ENCODE measurements around the gene FOXP1. TPM values are rescaled to one million over a fixed set of nuclear protein-coding genes. Genes with fewer than 3 reads are reported as not detected.

Gene FOXP1
- total and polyA plus RNA-seq, 2 of the 13 experiments (the other 11 are each of a cell fraction or from before 2014, with no cell fraction given) = 40.4 to 59.0 TPM

DNA sequence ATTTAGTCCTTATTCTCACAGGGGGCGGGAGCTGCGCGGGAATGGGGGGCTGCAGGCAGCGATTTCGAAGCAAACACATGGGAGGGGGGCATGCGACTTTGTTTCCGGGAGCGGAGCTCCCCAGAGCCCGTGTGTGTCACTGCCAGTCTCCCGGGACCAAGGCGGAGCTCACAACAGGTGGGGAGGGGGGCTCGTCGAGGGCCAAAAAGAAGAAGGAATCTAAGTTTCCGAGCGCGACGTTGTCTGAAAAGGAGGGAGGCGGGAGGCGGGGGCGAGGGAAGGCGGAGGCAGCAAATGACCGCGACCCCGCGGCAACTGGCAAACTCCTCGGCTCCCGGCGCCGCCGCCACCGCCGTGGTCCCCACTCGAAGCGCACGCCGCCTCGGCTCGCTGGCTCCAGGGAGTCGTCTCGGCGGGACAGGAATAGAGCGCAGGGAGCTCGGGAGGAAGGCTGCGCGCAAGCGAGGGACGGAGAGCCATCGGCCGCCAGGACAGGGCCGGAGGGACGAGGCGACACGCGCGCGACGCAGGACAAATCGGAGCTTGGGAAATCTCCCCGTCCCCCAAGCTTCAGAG is 1.4 kb downstream of the FOXP1 start (continued):
- TF ChIP-seq MAF1 (CRISPR knock-in tag; IDR thresholded peaks at IDR 0.05; ENCODE audit: borderline replicate concordance) = no peak
- no peak for TF ChIP-seq HDAC6 (IDR thresholded peaks at IDR 0.05; ENCODE audit: low read depth, low read length)
- TF ChIP-seq AKAP8 (CRISPR knock-in tag; IDR thresholded peaks at IDR 0.05) = 0 out of 2 replicates have a peak, but pooled peaks have one; percentile 19
- no peak for TF ChIP-seq ARID2 (CRISPR knock-in tag; IDR thresholded peaks at IDR 0.05; ENCODE audit: borderline replicate concordance)
- TF ChIP-seq KLF12 (CRISPR knock-in tag; IDR thresholded peaks at IDR 0.05; ENCODE audit: borderline replicate concordance) = no peak
- no peak; the same call in 1 of the 2 replicates for TF ChIP-seq ZNF563 (CRISPR knock-in tag; IDR thresholded peaks at IDR 0.05)
- TF ChIP-seq ZNF891 (CRISPR knock-in tag; IDR thresholded peaks at IDR 0.05) = peak; percentile 62; the same call in 1 of the 2 replicates
- TF ChIP-seq ASH2L (IDR thresholded peaks at IDR 0.05; ENCODE audit: insufficient read length, low read depth, low read length) = peak; percentile 59
- TF ChIP-seq KLF9 (CRISPR knock-in tag; IDR thresholded peaks at IDR 0.05; ENCODE audit: low read depth) = no peak
- no peak for TF ChIP-seq MIER2 (CRISPR knock-in tag; IDR thresholded peaks at IDR 0.05)
- TF ChIP-seq XRCC5 (optimal IDR thresholded peaks at IDR 0.05; ENCODE audit: low read length) = no peak
- no peak for TF ChIP-seq PAWR (CRISPR knock-in tag; IDR thresholded peaks at IDR 0.05; ENCODE audit: borderline replicate concordance)
- no peak; the same call in 1 of the 2 replicates for TF ChIP-seq ZNF225 (CRISPR knock-in tag; IDR thresholded peaks at IDR 0.05)
- TF ChIP-seq, protein P1, sequence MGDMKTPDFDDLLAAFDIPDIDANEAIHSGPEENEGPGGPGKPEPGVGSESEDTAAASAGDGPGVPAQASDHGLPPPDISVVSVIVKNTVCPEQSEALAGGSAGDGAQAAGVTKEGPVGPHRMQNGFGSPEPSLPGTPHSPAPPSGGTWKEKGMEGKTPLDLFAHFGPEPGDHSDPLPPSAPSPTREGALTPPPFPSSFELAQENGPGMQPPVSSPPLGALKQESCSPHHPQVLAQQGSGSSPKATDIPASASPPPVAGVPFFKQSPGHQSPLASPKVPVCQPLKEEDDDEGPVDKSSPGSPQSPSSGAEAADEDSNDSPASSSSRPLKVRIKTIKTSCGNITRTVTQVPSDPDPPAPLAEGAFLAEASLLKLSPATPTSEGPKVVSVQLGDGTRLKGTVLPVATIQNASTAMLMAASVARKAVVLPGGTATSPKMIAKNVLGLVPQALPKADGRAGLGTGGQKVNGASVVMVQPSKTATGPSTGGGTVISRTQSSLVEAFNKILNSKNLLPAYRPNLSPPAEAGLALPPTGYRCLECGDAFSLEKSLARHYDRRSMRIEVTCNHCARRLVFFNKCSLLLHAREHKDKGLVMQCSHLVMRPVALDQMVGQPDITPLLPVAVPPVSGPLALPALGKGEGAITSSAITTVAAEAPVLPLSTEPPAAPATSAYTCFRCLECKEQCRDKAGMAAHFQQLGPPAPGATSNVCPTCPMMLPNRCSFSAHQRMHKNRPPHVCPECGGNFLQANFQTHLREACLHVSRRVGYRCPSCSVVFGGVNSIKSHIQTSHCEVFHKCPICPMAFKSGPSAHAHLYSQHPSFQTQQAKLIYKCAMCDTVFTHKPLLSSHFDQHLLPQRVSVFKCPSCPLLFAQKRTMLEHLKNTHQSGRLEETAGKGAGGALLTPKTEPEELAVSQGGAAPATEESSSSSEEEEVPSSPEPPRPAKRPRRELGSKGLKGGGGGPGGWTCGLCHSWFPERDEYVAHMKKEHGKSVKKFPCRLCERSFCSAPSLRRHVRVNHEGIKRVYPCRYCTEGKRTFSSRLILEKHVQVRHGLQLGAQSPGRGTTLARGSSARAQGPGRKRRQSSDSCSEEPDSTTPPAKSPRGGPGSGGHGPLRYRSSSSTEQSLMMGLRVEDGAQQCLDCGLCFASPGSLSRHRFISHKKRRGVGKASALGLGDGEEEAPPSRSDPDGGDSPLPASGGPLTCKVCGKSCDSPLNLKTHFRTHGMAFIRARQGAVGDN (CRISPR knock-in tag; IDR thresholded peaks at IDR 0.05) = peak; percentile 70
- no peak for TF ChIP-seq MBD4 (IDR thresholded peaks at IDR 0.05; ENCODE audit: borderline replicate concordance, low read length)
- TF ChIP-seq KDM4B (CRISPR knock-in tag; IDR thresholded peaks at IDR 0.05) = no peak
- no peak for TF ChIP-seq ZNF557 (CRISPR knock-in tag; IDR thresholded peaks at IDR 0.05)
- TF ChIP-seq CHD2 (IDR thresholded peaks at IDR 0.05; ENCODE audit: low read depth, low read length) = no peak
- no peak for TF ChIP-seq RELA (CRISPR knock-in tag; IDR thresholded peaks at IDR 0.05)
- no peak for TF ChIP-seq ZNF781 (CRISPR knock-in tag; IDR thresholded peaks at IDR 0.05; ENCODE audit: borderline replicate concordance, not compliant biosample characterization)
- TF ChIP-seq ZNF234 (CRISPR knock-in tag; conservative IDR thresholded peaks at IDR 0.05) = 0 out of 2 replicates have a peak, but pooled peaks have one; percentile 13
- TF ChIP-seq ZNF33A (CRISPR knock-in tag; IDR thresholded peaks at IDR 0.05; ENCODE audit: borderline replicate concordance) = 0 out of 2 replicates have a peak, but pooled peaks have one; percentile 40
- no peak for TF ChIP-seq ZNF644 (CRISPR knock-in tag; IDR thresholded peaks at IDR 0.05; ENCODE audit: low read depth)
- no peak for TF ChIP-seq ZKSCAN1 (IDR thresholded peaks at IDR 0.05; ENCODE audit: low read length)
- TF ChIP-seq, protein P2, sequence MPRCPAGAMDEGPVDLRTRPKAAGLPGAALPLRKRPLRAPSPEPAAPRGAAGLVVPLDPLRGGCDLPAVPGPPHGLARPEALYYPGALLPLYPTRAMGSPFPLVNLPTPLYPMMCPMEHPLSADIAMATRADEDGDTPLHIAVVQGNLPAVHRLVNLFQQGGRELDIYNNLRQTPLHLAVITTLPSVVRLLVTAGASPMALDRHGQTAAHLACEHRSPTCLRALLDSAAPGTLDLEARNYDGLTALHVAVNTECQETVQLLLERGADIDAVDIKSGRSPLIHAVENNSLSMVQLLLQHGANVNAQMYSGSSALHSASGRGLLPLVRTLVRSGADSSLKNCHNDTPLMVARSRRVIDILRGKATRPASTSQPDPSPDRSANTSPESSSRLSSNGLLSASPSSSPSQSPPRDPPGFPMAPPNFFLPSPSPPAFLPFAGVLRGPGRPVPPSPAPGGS (CRISPR knock-in tag; IDR thresholded peaks at IDR 0.05) = no peak
- no peak for TF ChIP-seq ATM (IDR thresholded peaks at IDR 0.05; ENCODE audit: borderline replicate concordance)
